Neural progenitor cell (in vitro differentiated cells): Measurements from ENCODE around the gene SLCO4A1. TPM values are rescaled to one million over a fixed set of nuclear protein-coding genes. Genes with fewer than 3 reads are reported as not detected.
A peak's percentile ranks its signal among the peaks of the same experiment; 100 is the strongest.

ENCODE experiments used
- DNase-seq: peaks from one replicate; pipeline ENCODE4 v3.0.0-alpha.2; 2016; ENCODE audit warnings: low spot score
- H2AFZ ChIP-seq: fragments of 200-600 bp; sonication (generic); replicated peaks from 2 replicates; pipeline ENCODE4 v1.6.1; 2016; ENCODE audit warnings: antibody characterized with exemption
- H3F3A ChIP-seq: fragments of 200-600 bp; sonication (generic); 2 replicates; pipeline ENCODE4 v1.6.1; 2016; ENCODE audit warnings: antibody characterized with exemption, low read depth
- H3K27ac ChIP-seq: fragments of 200-600 bp; sonication (generic); 2 replicates; pipeline ENCODE4 v1.5.1; 2016; ENCODE audit warnings: mild to moderate bottlenecking
- H3K27me3 ChIP-seq: fragments of 200-600 bp; sonication (generic); 2 replicates; pipeline ENCODE4 v1.6.1; 2016; ENCODE audit warnings: mild to moderate bottlenecking, moderate library complexity
- H3K36me3 ChIP-seq: fragments of 200-600 bp; sonication (generic); 2 replicates; pipeline ENCODE4 v1.5.1; 2016
- H3K4me1 ChIP-seq: fragments of 200-600 bp; sonication (generic); 2 replicates; pipeline ENCODE4 v1.6.1; 2016; ENCODE audit warnings: mixed run types
- H3K4me2 ChIP-seq: fragments of 200-600 bp; sonication (generic); 2 replicates; pipeline ENCODE4 v1.6.1; 2016
- H3K4me3 ChIP-seq: fragments of 200-600 bp; sonication (generic); 2 replicates; pipeline ENCODE4 v1.5.1; 2016
- H3K79me2 ChIP-seq: fragments of 200-600 bp; sonication (generic); 2 replicates; pipeline ENCODE4 v1.6.1; 2016; ENCODE audit warnings: low read depth
- H3K9ac ChIP-seq: fragments of 200-600 bp; sonication (generic); 2 replicates; pipeline ENCODE4 v1.6.1; 2016
- H3K9me3 ChIP-seq: fragments of 200-600 bp; sonication (generic); 2 replicates; pipeline ENCODE4 v1.5.1; 2016; ENCODE audit warnings: low read depth
- H4K20me1 ChIP-seq: fragments of 200-600 bp; sonication (generic); 2 replicates; pipeline ENCODE4 v1.6.1; 2016; ENCODE audit warnings: low read depth
- H3K27ac Mint-ChIP-seq: 3 replicates; pipeline ENCODE4 v1.8.0; 2021; ENCODE audit warnings: mixed read lengths
- H3K27me3 Mint-ChIP-seq: 2 replicates; pipeline ENCODE4 v1.8.0; 2022; ENCODE audit warnings: low read depth, mild to moderate bottlenecking, inconsistent platforms, moderate library complexity, mixed read lengths; ENCODE audit not compliant: insufficient read depth
- H3K36me3 Mint-ChIP-seq: 3 replicates; pipeline ENCODE4 v1.8.0; 2021; ENCODE audit warnings: mixed read lengths
- H3K4me1 Mint-ChIP-seq: 3 replicates; pipeline ENCODE4 v1.8.0; 2021; ENCODE audit warnings: mixed read lengths
- H3K4me3 Mint-ChIP-seq: 3 replicates; pipeline ENCODE4 v1.8.0; 2021; ENCODE audit warnings: mild to moderate bottlenecking, moderate library complexity, mixed read lengths
- H3K9me3 Mint-ChIP-seq: 3 replicates; pipeline ENCODE4 v1.8.0; 2020; ENCODE audit warnings: mixed read lengths
- EZH2 ChIP-seq: fragments of 200-600 bp; sonication (generic); IDR thresholded peaks from 2 replicates; pipeline ENCODE4 v1.6.1; 2017; ENCODE audit warnings: antibody characterized with exemption, mild to moderate bottlenecking, moderate library complexity
- EZH2phosphoT487 ChIP-seq: fragments of 200-600 bp; sonication (generic); IDR thresholded peaks from 2 replicates; pipeline ENCODE4 v1.6.1; 2017; ENCODE audit warnings: antibody characterized with exemption
- total RNA-seq: library from RNA; depleted of rRNA; stranded (reverse); fragments of >200 nt; gene quantifications from 2 replicates; pipeline ENCODE4 v1.2.3, GENCODE V29; 2015; ENCODE audit warnings: low replicate concordance
- TF ChIP-seq, protein P1 (sequence below): fragments of 200-600 bp; sonication (generic); IDR thresholded peaks from 2 replicates; pipeline ENCODE4 v1.5.1; 2017; ENCODE audit warnings: antibody characterized with exemption, mild to moderate bottlenecking

Gene SLCO4A1
- total RNA-seq, 1 donor from 2014 or later = 0.88 TPM

DNA sequence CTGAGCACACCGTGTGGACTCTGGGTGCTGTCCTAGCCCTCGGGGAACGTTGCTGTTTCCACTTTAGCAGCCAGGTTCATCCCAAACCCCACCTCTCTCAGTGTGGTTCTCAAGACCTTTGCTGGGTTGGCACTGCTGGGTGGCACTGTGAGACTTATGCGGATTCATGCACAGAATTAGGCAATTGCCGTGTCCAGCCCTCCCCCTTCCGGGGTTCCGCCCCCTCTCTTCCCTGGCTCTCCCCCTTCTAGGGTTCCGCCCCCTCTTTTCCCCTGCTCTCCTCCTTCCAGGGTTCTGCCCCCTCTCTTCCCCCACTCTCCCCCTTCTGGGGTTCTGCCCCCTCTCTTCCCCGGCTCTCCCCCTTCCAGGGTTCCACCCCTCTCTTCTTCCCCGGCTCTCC is 39.8 kb upstream of the SLCO4A1 start:
- Histone ChIP-seq H4K20me1 (no peaks in the 10 kb centered on the region), H3K27ac (no peak overlapping the region), H3K4me3 (no peak overlapping the region), H3K4me2 (no peak overlapping the region), H2AFZ (peak overlapping the region; percentile 34), H3F3A (no peaks in the 10 kb centered on the region), H3K9me3 (no peaks in the 10 kb centered on the region), H3K36me3 (no peaks in the 10 kb centered on the region), H3K27me3 (peaks cover 6% of the 10 kb centered on the region), H3K9ac (no peak overlapping the region), H3K4me1 (no peaks in the 10 kb centered on the region), H3K79me2 (no peaks in the 10 kb centered on the region)
- Mint-ChIP-seq H3K4me1 (peaks cover 9% of the 10 kb centered on the region), H3K36me3 (no peaks in the 10 kb centered on the region), H3K4me3 (no peak overlapping the region), H3K9me3 (no peaks in the 10 kb centered on the region), H3K27ac (no peak overlapping the region), H3K27me3 (peaks cover 12% of the 10 kb centered on the region)
- no peak for DNase-seq
- TF ChIP-seq EZH2phosphoT487 (no peak), EZH2 (no peak)
- TF ChIP-seq, protein P1, sequence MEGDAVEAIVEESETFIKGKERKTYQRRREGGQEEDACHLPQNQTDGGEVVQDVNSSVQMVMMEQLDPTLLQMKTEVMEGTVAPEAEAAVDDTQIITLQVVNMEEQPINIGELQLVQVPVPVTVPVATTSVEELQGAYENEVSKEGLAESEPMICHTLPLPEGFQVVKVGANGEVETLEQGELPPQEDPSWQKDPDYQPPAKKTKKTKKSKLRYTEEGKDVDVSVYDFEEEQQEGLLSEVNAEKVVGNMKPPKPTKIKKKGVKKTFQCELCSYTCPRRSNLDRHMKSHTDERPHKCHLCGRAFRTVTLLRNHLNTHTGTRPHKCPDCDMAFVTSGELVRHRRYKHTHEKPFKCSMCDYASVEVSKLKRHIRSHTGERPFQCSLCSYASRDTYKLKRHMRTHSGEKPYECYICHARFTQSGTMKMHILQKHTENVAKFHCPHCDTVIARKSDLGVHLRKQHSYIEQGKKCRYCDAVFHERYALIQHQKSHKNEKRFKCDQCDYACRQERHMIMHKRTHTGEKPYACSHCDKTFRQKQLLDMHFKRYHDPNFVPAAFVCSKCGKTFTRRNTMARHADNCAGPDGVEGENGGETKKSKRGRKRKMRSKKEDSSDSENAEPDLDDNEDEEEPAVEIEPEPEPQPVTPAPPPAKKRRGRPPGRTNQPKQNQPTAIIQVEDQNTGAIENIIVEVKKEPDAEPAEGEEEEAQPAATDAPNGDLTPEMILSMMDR = no peak

DNA sequence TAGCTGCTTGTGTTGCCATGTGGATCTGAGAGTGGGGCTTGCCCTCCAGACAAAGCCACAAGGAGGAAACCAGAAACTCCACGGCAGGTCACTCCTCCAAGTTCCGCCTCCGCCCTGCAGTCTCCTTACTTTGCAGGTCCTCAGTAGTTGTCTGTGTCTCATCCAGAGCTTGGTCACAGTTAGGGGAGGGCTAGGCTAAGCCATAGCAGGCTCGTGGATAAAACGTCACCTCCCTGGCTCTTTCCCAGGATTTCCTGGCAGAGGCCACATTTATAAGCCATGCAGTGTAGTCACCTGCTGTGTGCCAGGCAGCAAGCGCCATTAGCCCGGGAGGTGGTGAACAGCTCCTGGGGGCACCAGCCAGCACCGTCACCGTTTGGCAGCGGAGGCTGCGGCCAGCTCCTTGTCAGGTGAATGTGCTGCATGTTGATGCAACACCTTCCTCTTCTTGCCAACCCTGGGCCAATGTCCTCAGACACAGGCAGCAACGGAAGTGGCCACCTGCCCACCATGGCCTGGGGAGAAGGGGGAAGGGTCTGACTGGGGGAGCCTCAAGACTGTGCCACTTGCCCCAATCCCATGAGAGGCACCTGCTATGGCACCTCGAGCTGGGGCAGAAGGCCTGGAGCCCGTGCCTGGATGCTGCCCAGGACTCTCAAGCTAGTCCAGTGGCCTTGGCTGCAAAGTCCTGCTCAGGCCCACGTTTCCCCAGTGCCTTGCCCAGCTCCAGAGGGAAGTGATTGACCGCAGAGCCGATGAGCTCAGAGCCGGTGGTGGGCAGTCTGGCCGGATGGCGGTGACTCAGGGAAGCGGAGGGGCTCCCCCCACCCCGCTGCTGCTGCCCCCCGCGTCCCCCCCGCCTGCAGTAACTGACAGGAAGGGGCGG is 39.0 kb upstream of the SLCO4A1 start:
- Mint-ChIP-seq H3K4me3 (no peak overlapping the region), H3K4me1 (peaks cover 9% of the 10 kb centered on the region), H3K27me3 (peaks cover 12% of the 10 kb centered on the region), H3K27ac (no peak overlapping the region), H3K36me3 (no peaks in the 10 kb centered on the region), H3K9me3 (no peaks in the 10 kb centered on the region)
- Histone ChIP-seq H4K20me1 (no peaks in the 10 kb centered on the region), H3K9ac (no peak overlapping the region), H3F3A (no peaks in the 10 kb centered on the region), H2AFZ (peak overlapping the region; percentile 34), H3K27me3 (peaks cover 6% of the 10 kb centered on the region), H3K27ac (no peak overlapping the region), H3K4me3 (no peak overlapping the region), H3K79me2 (no peaks in the 10 kb centered on the region), H3K36me3 (no peaks in the 10 kb centered on the region), H3K4me1 (no peaks in the 10 kb centered on the region), H3K4me2 (no peak overlapping the region), H3K9me3 (no peaks in the 10 kb centered on the region)
- no peak for DNase-seq
- TF ChIP-seq EZH2 = no peak
- TF ChIP-seq, protein P1 = no peak
- no peak for TF ChIP-seq EZH2phosphoT487

DNA sequence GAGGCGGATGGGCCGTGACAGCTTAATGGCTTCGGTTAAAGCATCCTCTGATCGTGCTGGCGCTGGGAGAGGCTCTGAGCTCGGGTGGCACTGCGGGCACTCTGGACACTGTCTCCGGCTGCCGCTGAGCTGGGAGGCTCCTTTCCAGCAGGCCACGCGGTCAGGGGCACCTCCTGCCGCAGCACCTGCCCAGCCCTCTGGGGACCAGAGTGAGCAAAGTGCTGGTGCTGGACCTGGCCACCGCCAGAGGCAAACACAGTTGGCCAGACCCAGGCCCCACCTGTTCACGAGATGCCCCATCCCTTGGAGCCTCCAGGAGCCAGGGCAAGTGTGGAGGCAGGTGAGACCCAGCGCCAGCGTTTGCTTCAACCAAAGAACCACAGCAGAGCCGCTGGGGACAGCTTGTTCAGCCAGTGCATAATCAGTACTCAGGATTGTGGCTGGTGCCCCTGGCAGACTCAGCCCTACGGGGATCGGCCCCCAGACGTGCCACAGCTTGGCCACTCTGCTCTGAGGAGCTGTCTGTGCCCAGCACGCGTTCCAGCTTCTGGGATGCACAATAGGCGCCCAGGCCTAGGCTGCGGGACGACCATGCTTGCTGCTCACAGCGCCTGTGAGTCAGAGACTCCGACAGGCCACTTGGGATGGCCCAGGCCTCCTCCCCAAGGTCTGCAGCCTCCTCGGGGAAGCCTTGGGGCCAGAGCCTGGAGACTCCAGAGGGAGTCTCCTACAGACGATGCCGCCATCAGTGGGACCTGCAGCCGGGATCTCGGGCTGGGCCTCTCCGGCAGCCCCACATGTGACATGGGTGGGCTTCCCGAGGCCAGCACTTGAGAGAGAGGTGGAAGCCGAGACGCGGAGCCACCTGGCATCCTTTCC is 38.2 kb upstream of the SLCO4A1 start:
- Histone ChIP-seq H3K9me3 (no peaks in the 10 kb centered on the region), H3K36me3 (no peaks in the 10 kb centered on the region), H3F3A (no peaks in the 10 kb centered on the region), H3K4me1 (no peaks in the 10 kb centered on the region), H3K4me2 (no peak overlapping the region), H3K27me3 (peaks cover 6% of the 10 kb centered on the region), H2AFZ (no peak overlapping the region), H3K27ac (no peak overlapping the region), H4K20me1 (no peaks in the 10 kb centered on the region), H3K79me2 (no peaks in the 10 kb centered on the region), H3K9ac (no peak overlapping the region), H3K4me3 (no peak overlapping the region)
- peaks cover 9% of the 10 kb centered on the region for H3K27me3 Mint-ChIP-seq
- TF ChIP-seq, protein P1 = no peak
- TF ChIP-seq EZH2phosphoT487 (no peak), EZH2 (no peak)
- no peak for DNase-seq
- H3K36me3 Mint-ChIP-seq = no peaks in the 10 kb centered on the region
- H3K4me3 Mint-ChIP-seq = no peak overlapping the region
- no peak overlapping the region for H3K27ac Mint-ChIP-seq
- H3K9me3 Mint-ChIP-seq = peaks cover 2% of the 10 kb centered on the region
- H3K4me1 Mint-ChIP-seq = peaks cover 12% of the 10 kb centered on the region
